ENCODE results near the gene HHIPL1.

- TF ChIP-seq GATA2 (IDR thresholded peaks at IDR 0.05; ENCODE audit: low read depth, low read length) = no peak
- TF ChIP-seq GATA3 (IDR thresholded peaks at IDR 0.05; ENCODE audit: low read depth, low read length) = no peak
Observed at GRCh38 chr14:99706107-99706900, 61.4 kb downstream of the HHIPL1 start.
